NB4 (cell line): ENCODE results near the gene DIP2C.

Experiments used
- POLR2A ChIP-seq: IDR thresholded peaks from 2 replicates; pipeline ENCODE4 v1.6.1; 2011; ENCODE audit warnings: mild to moderate bottlenecking; ENCODE audit not compliant: insufficient read length; ENCODE audit errors: extremely low read depth
- TF ChIP-seq, protein P1 (sequence below): IDR thresholded peaks from one replicate; pipeline ENCODE4 v1.5.1; 2012; ENCODE audit warnings: low read depth, low read length
- TF ChIP-seq, protein P2 (sequence below): IDR thresholded peaks from 2 replicates; pipeline ENCODE4 v1.6.1; 2011; ENCODE audit warnings: low read depth, low read length

- TF ChIP-seq, protein P1, sequence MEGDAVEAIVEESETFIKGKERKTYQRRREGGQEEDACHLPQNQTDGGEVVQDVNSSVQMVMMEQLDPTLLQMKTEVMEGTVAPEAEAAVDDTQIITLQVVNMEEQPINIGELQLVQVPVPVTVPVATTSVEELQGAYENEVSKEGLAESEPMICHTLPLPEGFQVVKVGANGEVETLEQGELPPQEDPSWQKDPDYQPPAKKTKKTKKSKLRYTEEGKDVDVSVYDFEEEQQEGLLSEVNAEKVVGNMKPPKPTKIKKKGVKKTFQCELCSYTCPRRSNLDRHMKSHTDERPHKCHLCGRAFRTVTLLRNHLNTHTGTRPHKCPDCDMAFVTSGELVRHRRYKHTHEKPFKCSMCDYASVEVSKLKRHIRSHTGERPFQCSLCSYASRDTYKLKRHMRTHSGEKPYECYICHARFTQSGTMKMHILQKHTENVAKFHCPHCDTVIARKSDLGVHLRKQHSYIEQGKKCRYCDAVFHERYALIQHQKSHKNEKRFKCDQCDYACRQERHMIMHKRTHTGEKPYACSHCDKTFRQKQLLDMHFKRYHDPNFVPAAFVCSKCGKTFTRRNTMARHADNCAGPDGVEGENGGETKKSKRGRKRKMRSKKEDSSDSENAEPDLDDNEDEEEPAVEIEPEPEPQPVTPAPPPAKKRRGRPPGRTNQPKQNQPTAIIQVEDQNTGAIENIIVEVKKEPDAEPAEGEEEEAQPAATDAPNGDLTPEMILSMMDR = no peak
- TF ChIP-seq, protein P2, sequence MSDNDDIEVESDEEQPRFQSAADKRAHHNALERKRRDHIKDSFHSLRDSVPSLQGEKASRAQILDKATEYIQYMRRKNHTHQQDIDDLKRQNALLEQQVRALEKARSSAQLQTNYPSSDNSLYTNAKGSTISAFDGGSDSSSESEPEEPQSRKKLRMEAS = no peak
- TF ChIP-seq POLR2A = no peak
Measured at GRCh38 chr10:680146-680545, 9.3 kb downstream of the DIP2C start.
